Neural cell (in vitro differentiated cells): Measurements from ENCODE around the gene APBA1. TPM values are rescaled to one million over a fixed set of nuclear protein-coding genes. Genes with fewer than 3 reads are reported as not detected.

Experiments used
- H2AFZ ChIP-seq: fragments of 200-600, 300-800 bp; sonication (generic), shearing (Covaris generic); 2 replicates; pipeline ENCODE4 v1.6.0; 2014; ENCODE audit warnings: low read depth, mild to moderate bottlenecking, antibody characterized with exemption, low read length, moderate library complexity
- H3F3A ChIP-seq: fragments of 200-600 bp; shearing (Covaris generic); 2 replicates; pipeline ENCODE4 v1.6.1; 2016; ENCODE audit warnings: mild to moderate bottlenecking, moderate library complexity, mixed read lengths, antibody characterized with exemption, low read length; ENCODE audit not compliant: insufficient read depth, poor library complexity, severe bottlenecking
- H3K27ac ChIP-seq: fragments of 200-600, 300-800 bp; sonication (generic), shearing (Covaris generic); 2 replicates; pipeline ENCODE4 v1.5.1; 2014; ENCODE audit warnings: mild to moderate bottlenecking, low read length, moderate library complexity
- H3K27me3 ChIP-seq: fragments of 300-800, 200-600 bp; sonication (generic), shearing (Covaris generic); 2 replicates; pipeline ENCODE4 v1.6.0; 2014; ENCODE audit warnings: mild to moderate bottlenecking, low read depth, low read length, moderate library complexity; ENCODE audit not compliant: insufficient read depth
- H3K36me3 ChIP-seq: fragments of 300-800, 200-600 bp; sonication (generic), shearing (Covaris generic); 2 replicates; pipeline ENCODE4 v1.5.1; 2014; ENCODE audit warnings: mild to moderate bottlenecking, antibody characterized with exemption, low read length, moderate library complexity; ENCODE audit not compliant: insufficient read depth
- H3K4me2 ChIP-seq: fragments of 300-800, 200-600 bp; sonication (generic), shearing (Covaris generic); 2 replicates; pipeline ENCODE4 v1.6.0; 2014; ENCODE audit warnings: mild to moderate bottlenecking, low read length
- H3K4me3 ChIP-seq: fragments of 300-800, 200-600 bp; sonication (generic), shearing (Covaris generic); 2 replicates; pipeline ENCODE4 v1.5.1; 2014; ENCODE audit warnings: mild to moderate bottlenecking, low read length, moderate library complexity
- H3K79me2 ChIP-seq: fragments of 200-600 bp; shearing (Covaris generic); replicated peaks from 2 replicates; pipeline ENCODE4 v1.6.0; 2014; ENCODE audit warnings: mild to moderate bottlenecking, low read length, moderate library complexity; ENCODE audit not compliant: insufficient read depth
- H3K9ac ChIP-seq: fragments of 300-800, 200-600 bp; sonication (generic), shearing (Covaris generic); 2 replicates; pipeline ENCODE4 v1.6.1; 2016; ENCODE audit warnings: mild to moderate bottlenecking, low read length, mixed read lengths
- H3K9me2 ChIP-seq: fragments of 200-600 bp; shearing (Covaris generic); 2 replicates; pipeline ENCODE4 v1.6.1; 2016; ENCODE audit warnings: mild to moderate bottlenecking, low read length, mixed read lengths; ENCODE audit not compliant: insufficient read depth
- H3K9me3 ChIP-seq: fragments of 200-600, 300-800 bp; sonication (generic), shearing (Covaris generic); 2 replicates; pipeline ENCODE4 v1.6.1; 2016; ENCODE audit warnings: mild to moderate bottlenecking, mixed run types, low read length, moderate library complexity, mixed read lengths
- H4K20me1 ChIP-seq: fragments of 200-600 bp; shearing (Covaris generic); 2 replicates; pipeline ENCODE4 v1.6.1; 2016; ENCODE audit warnings: mild to moderate bottlenecking, mixed run types; ENCODE audit not compliant: insufficient read depth
- EP300 ChIP-seq: fragments of 450-650 bp; conservative IDR thresholded peaks from 2 replicates; pipeline ENCODE4 v1.6.1; 2014; ENCODE audit warnings: antibody characterized with exemption, mild to moderate bottlenecking, moderate library complexity; ENCODE audit not compliant: poor library complexity, severe bottlenecking
- EZH2 ChIP-seq: fragments of 200-600, 300-800 bp; shearing (Covaris generic), sonication (generic); IDR thresholded peaks from 2 replicates; pipeline ENCODE4 v1.6.1; 2014; ENCODE audit warnings: antibody characterized with exemption, low read length, borderline replicate concordance, mild to moderate bottlenecking; ENCODE audit not compliant: insufficient read depth, poor library complexity, severe bottlenecking
- MXI1 ChIP-seq: fragments of 450-650 bp; conservative IDR thresholded peaks from 2 replicates; pipeline ENCODE4 v1.6.1; 2014; ENCODE audit warnings: antibody characterized with exemption, mild to moderate bottlenecking; ENCODE audit not compliant: poor library complexity, severe bottlenecking
- POLR2AphosphoS5 ChIP-seq: IDR thresholded peaks from 2 replicates; pipeline ENCODE4 v1.6.1; 2012
- RAD21 ChIP-seq: fragments of 450-650 bp; conservative IDR thresholded peaks from 2 replicates; pipeline ENCODE4 v1.6.1; 2014; ENCODE audit warnings: antibody characterized with exemption, mild to moderate bottlenecking, moderate library complexity
- SMC3 ChIP-seq: fragments of 450-650 bp; conservative IDR thresholded peaks from 2 replicates; pipeline ENCODE4 v1.6.1; 2014; ENCODE audit warnings: antibody characterized with exemption, mild to moderate bottlenecking, moderate library complexity; ENCODE audit not compliant: poor library complexity
- TAF1 ChIP-seq: IDR thresholded peaks from 2 replicates; pipeline ENCODE4 v1.6.1; 2012; ENCODE audit warnings: low read depth
- polyA plus RNA-seq: library from polyadenylated mRNA; depleted of rRNA; stranded (reverse); fragments of >200 nt; gene quantifications from 2 replicates; pipeline ENCODE4 v1.2.3, GENCODE V29; 2014
- TF ChIP-seq, protein P1 (sequence below): fragments of 450-650 bp; IDR thresholded peaks from 2 replicates; pipeline ENCODE4 v1.5.1; 2014; ENCODE audit warnings: antibody characterized with exemption, mild to moderate bottlenecking, moderate library complexity; ENCODE audit not compliant: poor library complexity, severe bottlenecking
- TF ChIP-seq, protein P2 (sequence below): IDR thresholded peaks from 2 replicates; pipeline ENCODE4 v1.6.1; 2012; ENCODE audit warnings: borderline replicate concordance

The APBA1 gene
- polyA plus RNA-seq, 1 donor from 2014 or later = 10.9 TPM

DNA sequence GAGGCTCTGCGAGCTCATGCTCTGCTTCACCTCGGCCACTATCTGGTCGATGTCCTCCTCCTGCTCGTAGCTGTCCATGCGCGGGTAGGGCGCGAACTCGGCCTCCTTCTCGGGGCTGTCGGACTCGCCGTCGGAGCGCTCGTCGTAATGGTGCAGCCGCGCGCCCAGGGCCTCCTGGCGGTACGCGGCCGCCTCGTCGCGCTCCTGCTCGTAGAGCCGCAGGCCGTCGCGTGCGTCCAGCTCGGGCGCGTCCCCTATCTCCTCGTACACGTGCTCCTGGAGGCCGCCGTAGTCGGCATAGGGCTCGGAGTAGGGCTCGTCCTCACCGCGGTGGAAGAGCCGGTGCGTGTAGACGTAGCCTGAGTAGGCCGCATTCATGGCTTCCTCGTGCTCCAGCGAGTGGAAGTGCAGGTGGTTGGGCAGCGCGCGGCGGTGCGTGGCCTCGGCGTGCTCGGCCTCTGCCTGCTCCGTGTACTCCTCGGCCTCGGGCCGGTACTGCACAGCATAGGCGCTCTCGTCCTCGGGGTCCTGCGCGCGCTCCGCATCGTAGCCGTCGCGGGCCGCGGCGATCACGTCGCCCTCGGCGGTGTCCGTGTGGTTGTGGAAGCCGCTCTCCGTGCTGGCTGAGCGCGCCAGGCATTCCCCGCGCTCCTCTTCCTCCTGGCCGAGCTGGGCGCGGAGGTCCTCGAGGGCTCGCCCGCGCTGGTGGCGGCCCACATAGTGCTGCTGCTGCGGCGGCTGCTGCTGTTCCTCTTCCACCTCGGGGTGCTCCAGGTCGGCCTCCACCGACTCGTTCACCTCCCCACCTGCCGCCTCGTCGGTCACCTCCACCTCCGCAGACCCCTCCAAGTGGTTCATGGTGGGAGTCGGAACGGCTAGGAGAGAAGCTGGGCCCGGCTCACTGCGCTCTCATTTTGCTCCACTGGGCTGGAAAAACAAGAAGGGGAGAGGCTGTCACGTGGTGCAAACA, 155.5 kb downstream of the APBA1 start:
- TF ChIP-seq MXI1 = no peak
- TF ChIP-seq EZH2 = no peak
- TF ChIP-seq SMC3 = no peak
- TF ChIP-seq, protein P1, sequence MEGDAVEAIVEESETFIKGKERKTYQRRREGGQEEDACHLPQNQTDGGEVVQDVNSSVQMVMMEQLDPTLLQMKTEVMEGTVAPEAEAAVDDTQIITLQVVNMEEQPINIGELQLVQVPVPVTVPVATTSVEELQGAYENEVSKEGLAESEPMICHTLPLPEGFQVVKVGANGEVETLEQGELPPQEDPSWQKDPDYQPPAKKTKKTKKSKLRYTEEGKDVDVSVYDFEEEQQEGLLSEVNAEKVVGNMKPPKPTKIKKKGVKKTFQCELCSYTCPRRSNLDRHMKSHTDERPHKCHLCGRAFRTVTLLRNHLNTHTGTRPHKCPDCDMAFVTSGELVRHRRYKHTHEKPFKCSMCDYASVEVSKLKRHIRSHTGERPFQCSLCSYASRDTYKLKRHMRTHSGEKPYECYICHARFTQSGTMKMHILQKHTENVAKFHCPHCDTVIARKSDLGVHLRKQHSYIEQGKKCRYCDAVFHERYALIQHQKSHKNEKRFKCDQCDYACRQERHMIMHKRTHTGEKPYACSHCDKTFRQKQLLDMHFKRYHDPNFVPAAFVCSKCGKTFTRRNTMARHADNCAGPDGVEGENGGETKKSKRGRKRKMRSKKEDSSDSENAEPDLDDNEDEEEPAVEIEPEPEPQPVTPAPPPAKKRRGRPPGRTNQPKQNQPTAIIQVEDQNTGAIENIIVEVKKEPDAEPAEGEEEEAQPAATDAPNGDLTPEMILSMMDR = no peak
- no peak for TF ChIP-seq TAF1
- no peak for TF ChIP-seq EP300
- TF ChIP-seq RAD21 = no peak
- no peak for TF ChIP-seq POLR2AphosphoS5
- TF ChIP-seq, protein P2, sequence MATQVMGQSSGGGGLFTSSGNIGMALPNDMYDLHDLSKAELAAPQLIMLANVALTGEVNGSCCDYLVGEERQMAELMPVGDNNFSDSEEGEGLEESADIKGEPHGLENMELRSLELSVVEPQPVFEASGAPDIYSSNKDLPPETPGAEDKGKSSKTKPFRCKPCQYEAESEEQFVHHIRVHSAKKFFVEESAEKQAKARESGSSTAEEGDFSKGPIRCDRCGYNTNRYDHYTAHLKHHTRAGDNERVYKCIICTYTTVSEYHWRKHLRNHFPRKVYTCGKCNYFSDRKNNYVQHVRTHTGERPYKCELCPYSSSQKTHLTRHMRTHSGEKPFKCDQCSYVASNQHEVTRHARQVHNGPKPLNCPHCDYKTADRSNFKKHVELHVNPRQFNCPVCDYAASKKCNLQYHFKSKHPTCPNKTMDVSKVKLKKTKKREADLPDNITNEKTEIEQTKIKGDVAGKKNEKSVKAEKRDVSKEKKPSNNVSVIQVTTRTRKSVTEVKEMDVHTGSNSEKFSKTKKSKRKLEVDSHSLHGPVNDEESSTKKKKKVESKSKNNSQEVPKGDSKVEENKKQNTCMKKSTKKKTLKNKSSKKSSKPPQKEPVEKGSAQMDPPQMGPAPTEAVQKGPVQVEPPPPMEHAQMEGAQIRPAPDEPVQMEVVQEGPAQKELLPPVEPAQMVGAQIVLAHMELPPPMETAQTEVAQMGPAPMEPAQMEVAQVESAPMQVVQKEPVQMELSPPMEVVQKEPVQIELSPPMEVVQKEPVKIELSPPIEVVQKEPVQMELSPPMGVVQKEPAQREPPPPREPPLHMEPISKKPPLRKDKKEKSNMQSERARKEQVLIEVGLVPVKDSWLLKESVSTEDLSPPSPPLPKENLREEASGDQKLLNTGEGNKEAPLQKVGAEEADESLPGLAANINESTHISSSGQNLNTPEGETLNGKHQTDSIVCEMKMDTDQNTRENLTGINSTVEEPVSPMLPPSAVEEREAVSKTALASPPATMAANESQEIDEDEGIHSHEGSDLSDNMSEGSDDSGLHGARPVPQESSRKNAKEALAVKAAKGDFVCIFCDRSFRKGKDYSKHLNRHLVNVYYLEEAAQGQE = no peak
- H3K4me3 ChIP-seq = no peak overlapping the region
- no peaks in the 10 kb centered on the region for H3F3A ChIP-seq
- no peaks in the 10 kb centered on the region for H3K36me3 ChIP-seq
- H2AFZ ChIP-seq = no peak overlapping the region
- no peak overlapping the region for H3K27ac ChIP-seq
- no peaks in the 10 kb centered on the region for H3K9me3 ChIP-seq
- no peaks in the 10 kb centered on the region for H4K20me1 ChIP-seq
- no peak overlapping the region for H3K4me2 ChIP-seq
- H3K9ac ChIP-seq = no peak overlapping the region
- H3K79me2 ChIP-seq = no peaks in the 10 kb centered on the region
- H3K9me2 ChIP-seq = no peaks in the 10 kb centered on the region
- H3K27me3 ChIP-seq = no peaks in the 10 kb centered on the region

- H3K36me3 ChIP-seq = no peaks in the 10 kb centered on the region
- H2AFZ ChIP-seq = no peak overlapping the region
- no peaks in the 10 kb centered on the region for H3K79me2 ChIP-seq
- no peaks in the 10 kb centered on the region for H3K9me3 ChIP-seq
- H3K4me2 ChIP-seq = no peak overlapping the region
- no peak overlapping the region for H3K9ac ChIP-seq
- TF ChIP-seq EP300 (no peak), EZH2 (no peak), SMC3 (no peak), RAD21 (no peak)
- TF ChIP-seq, protein P2 = no peak
- TF ChIP-seq, protein P1 = no peak
- H3K4me3 ChIP-seq = no peak overlapping the region
- no peaks in the 10 kb centered on the region for H3F3A ChIP-seq
- H4K20me1 ChIP-seq = no peaks in the 10 kb centered on the region
- H3K27ac ChIP-seq = no peak overlapping the region
- no peaks in the 10 kb centered on the region for H3K9me2 ChIP-seq
- H3K27me3 ChIP-seq = no peaks in the 10 kb centered on the region
These were observed 156.4 kb downstream of the APBA1 start for GRCh38 chr9:69515810-69516209.
